GM23338 (cell line): ENCODE data around the gene PPP1R10. TPM values are rescaled to one million over a fixed set of nuclear protein-coding genes. Genes with fewer than 3 reads are reported as not detected.

Experiments used
- ATAC-seq: fragments of 200-7000 bp; cut with Tn5 transposase; 3 replicates; pipeline ENCODE4 v1.9.1; 2020
- DNase-seq: peaks from one replicate; pipeline ENCODE4 v3.0.0-alpha.2; 2015; ENCODE audit warnings: low spot score
- H2AFZ ChIP-seq: fragments of 200-600 bp; sonication (generic); 2 replicates; pipeline ENCODE4 v1.8.0; 2016; ENCODE audit warnings: antibody characterized with exemption, mild to moderate bottlenecking, moderate library complexity
- H3F3A ChIP-seq: fragments of 200-600 bp; sonication (generic); replicated peaks from 2 replicates; pipeline ENCODE4 v1.8.0; 2017; ENCODE audit warnings: antibody characterized with exemption, mixed run types, low read depth
- H3K27ac ChIP-seq: fragments of 200-600 bp; sonication (generic); 2 replicates; pipeline ENCODE4 v1.6.1; 2016; ENCODE audit warnings: low read depth
- H3K27me3 ChIP-seq: fragments of 200-600 bp; sonication (generic); 2 replicates; pipeline ENCODE4 v1.8.0; 2016; ENCODE audit warnings: mild to moderate bottlenecking, mixed run types, moderate library complexity; ENCODE audit not compliant: insufficient read depth
- H3K36me3 ChIP-seq: fragments of 200-600 bp; sonication (generic); 2 replicates; pipeline ENCODE4 v1.8.0; 2016; ENCODE audit warnings: mild to moderate bottlenecking; ENCODE audit not compliant: insufficient read depth
- H3K4me1 ChIP-seq: fragments of 200-600 bp; sonication (generic); 2 replicates; pipeline ENCODE4 v1.8.0; 2016; ENCODE audit warnings: mild to moderate bottlenecking, moderate library complexity; ENCODE audit not compliant: insufficient read depth
- H3K4me2 ChIP-seq: fragments of 200-600 bp; sonication (generic); 2 replicates; pipeline ENCODE4 v1.7.1; 2017; ENCODE audit warnings: mixed run types
- H3K4me3 ChIP-seq: fragments of 200-600 bp; sonication (generic); 2 replicates; pipeline ENCODE4 v1.6.1; 2016; ENCODE audit warnings: mixed run types
- H3K79me2 ChIP-seq: fragments of 200-600 bp; sonication (generic); replicated peaks from 2 replicates; pipeline ENCODE4 v1.8.0; 2017; ENCODE audit warnings: mild to moderate bottlenecking; ENCODE audit not compliant: insufficient read depth
- H3K9me2 ChIP-seq: fragments of 200-600 bp; sonication (generic); 2 replicates; pipeline ENCODE4 v1.8.0; 2017; ENCODE audit not compliant: insufficient read depth
- H4K20me1 ChIP-seq: fragments of 200-600 bp; sonication (generic); replicated peaks from 2 replicates; pipeline ENCODE4 v1.8.0; 2017; ENCODE audit warnings: mild to moderate bottlenecking; ENCODE audit not compliant: insufficient read depth
- H3K27ac Mint-ChIP-seq: 2 replicates; pipeline ENCODE4 v1.8.0; 2020; ENCODE audit warnings: inconsistent platforms, mild to moderate bottlenecking, moderate library complexity, mixed read lengths
- H3K27me3 Mint-ChIP-seq: 3 replicates; pipeline ENCODE4 v1.8.0; 2022; ENCODE audit warnings: low read depth, mild to moderate bottlenecking, moderate library complexity, mixed read lengths, inconsistent platforms; ENCODE audit not compliant: insufficient read depth, poor library complexity
- H3K36me3 Mint-ChIP-seq: 3 replicates; pipeline ENCODE4 v1.8.0; 2021; ENCODE audit warnings: low read depth, mild to moderate bottlenecking, inconsistent platforms, moderate library complexity, mixed read lengths
- H3K4me1 Mint-ChIP-seq: 3 replicates; pipeline ENCODE4 v1.8.0; 2020; ENCODE audit warnings: mild to moderate bottlenecking, inconsistent platforms, mixed read lengths
- H3K4me3 Mint-ChIP-seq: 3 replicates; pipeline ENCODE4 v1.8.0; 2021; ENCODE audit warnings: moderate library complexity, mild to moderate bottlenecking, inconsistent platforms, mixed read lengths
- H3K9me3 Mint-ChIP-seq: 3 replicates; pipeline ENCODE4 v1.8.0; 2020; ENCODE audit warnings: moderate library complexity, mild to moderate bottlenecking, inconsistent platforms, mixed read lengths
- CREB1 ChIP-seq: fragments of 250-450 bp; sonication (Bioruptor Pico); IDR thresholded peaks from 2 replicates; pipeline ENCODE4 v1.5.0; 2020; ENCODE audit warnings: low read depth, mild to moderate bottlenecking, moderate library complexity
- CTCF ChIP-seq, 2 experiments: fragments of 200-600 bp in 1 of 2; sonication (generic) in 1 of 2; conservative IDR thresholded peaks; 2 replicates each; pipeline versions ENCODE4 v1.5.1 to v1.6.1; 2016 to 2017; ENCODE audit warnings: antibody characterized with exemption in 2 of 2, low read depth in 2 of 2, mild to moderate bottlenecking in 2 of 2, moderate library complexity in 1 of 2
- ETS1 ChIP-seq: IDR thresholded peaks from 2 replicates; pipeline ENCODE4 v1.6.1; 2016; ENCODE audit warnings: antibody characterized with exemption
- EZH2 ChIP-seq: fragments of 200-600 bp; sonication (generic); IDR thresholded peaks from one replicate; pipeline ENCODE4 v1.8.0; 2017; ENCODE audit warnings: antibody characterized with exemption, mild to moderate bottlenecking, low read depth; ENCODE audit not compliant: unreplicated experiment
- EZH2phosphoT487 ChIP-seq: fragments of 200-600 bp; sonication (generic); IDR thresholded peaks from one replicate; pipeline ENCODE4 v1.8.1; 2018; ENCODE audit warnings: antibody characterized with exemption; ENCODE audit not compliant: unreplicated experiment
- JUNB ChIP-seq: IDR thresholded peaks from one replicate; pipeline ENCODE4 v1.6.1; 2016; ENCODE audit warnings: antibody characterized with exemption; ENCODE audit not compliant: unreplicated experiment
- NANOG ChIP-seq: IDR thresholded peaks from 2 replicates; pipeline ENCODE4 v1.6.1; 2016; ENCODE audit warnings: antibody characterized with exemption, borderline replicate concordance
- POLR2AphosphoS5 ChIP-seq: IDR thresholded peaks from 2 replicates; pipeline ENCODE4 v1.6.1; 2016; ENCODE audit warnings: antibody characterized with exemption, low read depth
- REST ChIP-seq: IDR thresholded peaks from one replicate; pipeline ENCODE4 v1.6.1; 2018; ENCODE audit warnings: antibody characterized with exemption; ENCODE audit not compliant: unreplicated experiment
- STAT1 ChIP-seq: IDR thresholded peaks from one replicate; pipeline ENCODE4 v1.6.1; 2016; ENCODE audit warnings: antibody characterized with exemption; ENCODE audit not compliant: unreplicated experiment
- ZNF114 ChIP-seq: fragments of 250-450 bp; sonication (Bioruptor Pico); IDR thresholded peaks from 2 replicates; pipeline ENCODE4 v1.5.0; 2020; ENCODE audit warnings: mild to moderate bottlenecking, moderate library complexity
- ZNF331 ChIP-seq: fragments of 250-450 bp; sonication (Bioruptor Pico); IDR thresholded peaks from 2 replicates; pipeline ENCODE4 v1.5.0; 2020; ENCODE audit warnings: low read depth, mild to moderate bottlenecking, moderate library complexity
- ZNF462 ChIP-seq: fragments of 250-450 bp; sonication (Bioruptor Pico); IDR thresholded peaks from 2 replicates; pipeline ENCODE4 v1.5.0; 2020; ENCODE audit warnings: mild to moderate bottlenecking, moderate library complexity
- polyA plus RNA-seq: library from polyadenylated mRNA; unstranded; fragments of >200 nt; fragmentation: Nextera tagmentation; extraction: Ambion mirVana; gene quantifications from 2 replicates; pipeline ENCODE4 v1.2.1, GENCODE V29; 2016
- total RNA-seq: library from RNA; depleted of rRNA; stranded (reverse); fragments of >200 nt; shearing (Covaris generic); gene quantifications from 2 replicates; pipeline ENCODE4 v1.2.3, GENCODE V29; 2014

The PPP1R10 gene
- total and polyA plus RNA-seq, 2 experiments from 2014 or later = 41.3 to 42.9 TPM

- peaks cover 6% of the 10 kb centered on the region; the same call in 1 of the 2 replicates for H3K27me3 ChIP-seq
- H3F3A ChIP-seq = peaks cover 8% of the 10 kb centered on the region; the same call in 1 of the 2 replicates
- no peak for ATAC-seq
- no peak for DNase-seq
- peak overlapping the region; percentile 95 for H3K4me3 ChIP-seq
- peaks cover 10% of the 10 kb centered on the region; the same call in 1 of the 2 replicates for H3K36me3 ChIP-seq
- peak overlapping the region; percentile 99 for H3K4me2 ChIP-seq
- H4K20me1 ChIP-seq = peaks cover 29% of the 10 kb centered on the region
- H3K9me3 Mint-ChIP-seq = no peaks in the 10 kb centered on the region; the same call in 2 of the 3 replicates
- peaks cover 18% of the 10 kb centered on the region for H3K4me1 ChIP-seq
- peaks cover 13% of the 10 kb centered on the region for H3K27me3 Mint-ChIP-seq
- H3K4me1 Mint-ChIP-seq = peaks cover 31% of the 10 kb centered on the region
- no peak overlapping the region for H2AFZ ChIP-seq
- H3K36me3 Mint-ChIP-seq = peaks cover 23% of the 10 kb centered on the region
- H3K27ac Mint-ChIP-seq = peak overlapping the region; percentile 97; the same call in 1 of the 2 replicates
- peaks cover 56% of the 10 kb centered on the region for H3K79me2 ChIP-seq
- no peaks in the 10 kb centered on the region for H3K9me2 ChIP-seq
- TF ChIP-seq NANOG = no peak
- TF ChIP-seq ETS1 = no peak
- TF ChIP-seq REST = no peak
- TF ChIP-seq EZH2phosphoT487 = no peak
- no peak for TF ChIP-seq STAT1
- TF ChIP-seq ZNF114 (CRISPR knock-in tag) = no peak
- no peak for TF ChIP-seq CREB1
- no peak for TF ChIP-seq CTCF (conservative IDR thresholded peaks at IDR 0.05; ENCODE audit: low read depth in 2 of 2)
- no peak for TF ChIP-seq JUNB
- TF ChIP-seq EZH2 = no peak
- TF ChIP-seq ZNF462 (CRISPR knock-in tag) = no peak
- no peak for TF ChIP-seq ZNF331
- TF ChIP-seq POLR2AphosphoS5 = no peak
- H3K27ac ChIP-seq = peak overlapping the region; percentile 73; the same call in 1 of the 2 replicates
- H3K4me3 Mint-ChIP-seq = peak overlapping the region; percentile 96
These were observed 44.9 kb downstream of the PPP1R10 start for GRCh38 chr6:30572148-30572547.
